HepG2 (cell line): ENCODE measurements around the gene TIMELESS. TPM values are rescaled to one million over a fixed set of nuclear protein-coding genes. Genes with fewer than 3 reads are reported as not detected.
A peak's percentile ranks its signal among the peaks of the same experiment; 100 is the strongest.

Experiments used
- ARNT2 ChIP-seq: sonication (generic); formaldehyde crosslinking; IDR thresholded peaks from 2 replicates; pipeline ENCODE4 v1.8.0; 2022; ENCODE audit warnings: mild to moderate bottlenecking, low read depth, missing genetic modification reagents, moderate library complexity
- ATF7 ChIP-seq, 2 experiments: fragments of 450-650 bp in 1 of 2; sonication (generic) in 1 of 2; formaldehyde crosslinking in 1 of 2; IDR thresholded peaks; 2 replicates each; pipeline versions ENCODE4 v1.4.0 to v1.6.1; 2016 to 2020; ENCODE audit warnings: antibody characterized with exemption in 1 of 2, mild to moderate bottlenecking in 1 of 2, missing genetic modification reagents in 1 of 2
- DR1 ChIP-seq: sonication (generic); formaldehyde crosslinking; IDR thresholded peaks from 2 replicates; pipeline ENCODE4 v1.8.0; 2021; ENCODE audit warnings: mild to moderate bottlenecking, missing genetic modification reagents, inconsistent platforms
- ELF1 ChIP-seq: sonication (generic); formaldehyde crosslinking; IDR thresholded peaks from 2 replicates; pipeline ENCODE4 v1.4.0; 2020; ENCODE audit warnings: missing genetic modification reagents
- MXI1 ChIP-seq: IDR thresholded peaks from 3 replicates; pipeline ENCODE4 v1.6.1; 2012; ENCODE audit warnings: low read depth, low read length, inconsistent platforms, borderline replicate concordance
- TCF7L2 ChIP-seq: IDR thresholded peaks from 2 replicates; pipeline ENCODE4 v1.6.1; 2011; ENCODE audit warnings: mild to moderate bottlenecking, low read depth, low read length, moderate library complexity
- U2AF2 ChIP-seq: fragments of 200-400 bp; formaldehyde crosslinking; IDR thresholded peaks from 2 replicates; pipeline ENCODE4 v1.6.1; 2017; ENCODE audit warnings: low read depth, mild to moderate bottlenecking, low read length
- ZNF160 ChIP-seq: sonication (generic); formaldehyde crosslinking; IDR thresholded peaks from 2 replicates; pipeline ENCODE4 v1.8.0; 2022; ENCODE audit warnings: mild to moderate bottlenecking, inconsistent platforms, missing genetic modification reagents
- polyA plus RNA-seq, 8 experiments: library from polyadenylated mRNA; depleted of rRNA in 3 of 8; stranded (reverse) in 7 of 8; unstranded in 1 of 8; fragments of >200 nt; fragmentation: Illumina TruSeq in 4 of 8; extraction: Trizol in 4 of 8; gene quantifications; 2 replicates each; pipeline versions ENCODE4 v1.2.1 to v1.2.3, GENCODE V29; 2011 to 2016; ENCODE audit warnings: low read depth in 4 of 8, missing spikeins in 1 of 8, mixed read lengths in 1 of 8; ENCODE audit not compliant: insufficient read depth in 1 of 8
- total RNA-seq, 5 experiments: library from RNA; depleted of rRNA; stranded (reverse); fragments of >200 nt; fragmentation: Illumina TruSeq; extraction: Trizol; gene quantifications; 2 replicates each; pipeline ENCODE4 v1.2.3, GENCODE V29; 2016; ENCODE audit warnings: low read depth in 1 of 5
- TF ChIP-seq, protein P1 (sequence below): IDR thresholded peaks from 2 replicates; pipeline ENCODE4 v1.6.1; 2016; ENCODE audit warnings: low read depth
- TF ChIP-seq, protein P2 (sequence below), 2 experiments: IDR thresholded peaks; 2 replicates each; pipeline ENCODE4 v1.6.1; 2011 to 2012; ENCODE audit warnings: low read length in 2 of 2, borderline replicate concordance in 1 of 2, low read depth in 1 of 2, mild to moderate bottlenecking in 1 of 2, moderate library complexity in 1 of 2
- TF ChIP-seq, protein P3 (sequence below): sonication (generic); formaldehyde crosslinking; IDR thresholded peaks from 2 replicates; pipeline ENCODE4 v1.4.0; 2020; ENCODE audit warnings: missing genetic modification reagents
- TF ChIP-seq, protein P4 (sequence below): IDR thresholded peaks from 2 replicates; pipeline ENCODE4 v1.6.1; 2012; ENCODE audit warnings: low read depth, low read length, improper control_type of control experiment
- TF ChIP-seq, protein P5 (sequence below): sonication (generic); formaldehyde crosslinking; IDR thresholded peaks from 2 replicates; pipeline ENCODE4 v1.8.0; 2022; ENCODE audit warnings: missing genetic modification reagents, mild to moderate bottlenecking, moderate library complexity, borderline replicate concordance

Gene TIMELESS
- total and polyA plus RNA-seq, 2 of the 13 experiments (the other 11 are each of a cell fraction or from before 2014, with no cell fraction given): 4.0 to 20.3 TPM

DNA sequence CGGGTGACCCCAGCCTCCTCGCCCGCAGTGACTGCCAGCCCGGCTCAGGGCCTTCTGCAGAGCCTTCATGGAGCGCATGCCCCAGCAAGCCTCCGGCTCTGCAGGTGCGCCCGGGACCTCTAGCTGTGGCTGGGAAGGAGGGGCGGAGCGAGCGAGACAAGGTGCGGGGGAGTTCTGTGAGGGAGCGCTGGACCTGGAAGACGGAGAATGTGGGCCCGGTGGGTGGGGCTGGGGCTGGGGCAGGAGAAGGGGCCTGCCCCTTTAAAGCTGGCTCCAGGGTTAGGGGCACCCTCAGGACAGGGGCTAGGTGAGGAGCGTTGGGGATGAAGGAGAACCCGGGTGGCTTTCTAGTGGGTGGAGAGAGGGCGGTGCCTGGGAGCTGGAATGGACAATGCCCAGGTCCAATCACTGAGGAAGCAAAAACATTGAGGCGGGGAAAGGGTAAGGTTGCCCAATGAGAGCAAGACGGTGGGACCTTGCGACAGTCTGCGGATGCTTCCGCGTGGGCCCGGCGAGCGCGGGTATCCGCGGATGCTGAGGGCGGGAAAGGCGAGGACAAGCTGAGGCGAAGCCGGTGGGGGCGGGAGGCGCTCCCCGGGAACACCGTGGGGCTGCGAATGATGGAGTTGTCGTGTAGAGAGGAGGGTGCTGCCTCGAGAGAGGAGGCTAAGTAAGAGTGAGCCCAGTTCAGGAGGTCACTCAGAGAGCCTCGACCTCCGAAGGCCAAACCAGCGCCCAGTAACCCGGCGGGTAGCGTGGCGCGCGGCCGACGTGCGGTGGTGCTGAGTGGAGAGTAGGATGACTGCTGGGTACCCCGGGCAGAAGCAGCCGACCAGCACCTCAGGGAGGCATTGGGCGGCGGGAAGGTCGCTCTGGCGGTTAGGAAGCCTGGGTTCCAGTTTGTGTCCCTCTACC lies 39.1 kb upstream of the TIMELESS start, which contains the start of gene GLS2 (continued):
- TF ChIP-seq ARNT2 (CRISPR knock-in tag) (peak; percentile 95), ELF1 (CRISPR knock-in tag) (peak; percentile 42; the same call in 1 of the 2 replicates), TCF7L2 (no peak), MXI1 (0 out of 3 replicates have a peak, but pooled peaks have one; percentile 18), DR1 (CRISPR knock-in tag) (peak; percentile 61; the same call in 1 of the 2 replicates), ATF7 (IDR thresholded peaks at IDR 0.05) (no peak), ATF7 (CRISPR knock-in tag; IDR thresholded peaks at IDR 0.05) (peak; percentile 55; the same call in 1 of the 2 replicates), ZNF160 (CRISPR knock-in tag) (peak; percentile 72; the same call in 1 of the 2 replicates), U2AF2 (no peak)
- TF ChIP-seq, protein P1, sequence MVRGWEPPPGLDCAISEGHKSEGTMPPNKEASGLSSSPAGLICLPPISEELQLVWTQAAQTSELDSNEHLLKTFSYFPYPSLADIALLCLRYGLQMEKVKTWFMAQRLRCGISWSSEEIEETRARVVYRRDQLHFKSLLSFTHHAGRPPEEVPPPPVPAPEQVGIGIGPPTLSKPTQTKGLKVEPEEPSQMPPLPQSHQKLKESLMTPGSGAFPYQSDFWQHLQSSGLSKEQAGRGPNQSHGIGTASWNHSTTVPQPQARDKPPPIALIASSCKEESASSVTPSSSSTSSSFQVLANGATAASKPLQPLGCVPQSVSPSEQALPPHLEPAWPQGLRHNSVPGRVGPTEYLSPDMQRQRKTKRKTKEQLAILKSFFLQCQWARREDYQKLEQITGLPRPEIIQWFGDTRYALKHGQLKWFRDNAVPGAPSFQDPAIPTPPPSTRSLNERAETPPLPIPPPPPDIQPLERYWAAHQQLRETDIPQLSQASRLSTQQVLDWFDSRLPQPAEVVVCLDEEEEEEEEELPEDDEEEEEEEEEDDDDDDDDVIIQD (CRISPR knock-in tag): no peak
- TF ChIP-seq, protein P2, sequence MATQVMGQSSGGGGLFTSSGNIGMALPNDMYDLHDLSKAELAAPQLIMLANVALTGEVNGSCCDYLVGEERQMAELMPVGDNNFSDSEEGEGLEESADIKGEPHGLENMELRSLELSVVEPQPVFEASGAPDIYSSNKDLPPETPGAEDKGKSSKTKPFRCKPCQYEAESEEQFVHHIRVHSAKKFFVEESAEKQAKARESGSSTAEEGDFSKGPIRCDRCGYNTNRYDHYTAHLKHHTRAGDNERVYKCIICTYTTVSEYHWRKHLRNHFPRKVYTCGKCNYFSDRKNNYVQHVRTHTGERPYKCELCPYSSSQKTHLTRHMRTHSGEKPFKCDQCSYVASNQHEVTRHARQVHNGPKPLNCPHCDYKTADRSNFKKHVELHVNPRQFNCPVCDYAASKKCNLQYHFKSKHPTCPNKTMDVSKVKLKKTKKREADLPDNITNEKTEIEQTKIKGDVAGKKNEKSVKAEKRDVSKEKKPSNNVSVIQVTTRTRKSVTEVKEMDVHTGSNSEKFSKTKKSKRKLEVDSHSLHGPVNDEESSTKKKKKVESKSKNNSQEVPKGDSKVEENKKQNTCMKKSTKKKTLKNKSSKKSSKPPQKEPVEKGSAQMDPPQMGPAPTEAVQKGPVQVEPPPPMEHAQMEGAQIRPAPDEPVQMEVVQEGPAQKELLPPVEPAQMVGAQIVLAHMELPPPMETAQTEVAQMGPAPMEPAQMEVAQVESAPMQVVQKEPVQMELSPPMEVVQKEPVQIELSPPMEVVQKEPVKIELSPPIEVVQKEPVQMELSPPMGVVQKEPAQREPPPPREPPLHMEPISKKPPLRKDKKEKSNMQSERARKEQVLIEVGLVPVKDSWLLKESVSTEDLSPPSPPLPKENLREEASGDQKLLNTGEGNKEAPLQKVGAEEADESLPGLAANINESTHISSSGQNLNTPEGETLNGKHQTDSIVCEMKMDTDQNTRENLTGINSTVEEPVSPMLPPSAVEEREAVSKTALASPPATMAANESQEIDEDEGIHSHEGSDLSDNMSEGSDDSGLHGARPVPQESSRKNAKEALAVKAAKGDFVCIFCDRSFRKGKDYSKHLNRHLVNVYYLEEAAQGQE (IDR thresholded peaks at IDR 0.05; ENCODE audit: borderline replicate concordance in 1 of 2, low read depth in 1 of 2, low read length in 2 of 2): no peak
- TF ChIP-seq, protein P3, sequence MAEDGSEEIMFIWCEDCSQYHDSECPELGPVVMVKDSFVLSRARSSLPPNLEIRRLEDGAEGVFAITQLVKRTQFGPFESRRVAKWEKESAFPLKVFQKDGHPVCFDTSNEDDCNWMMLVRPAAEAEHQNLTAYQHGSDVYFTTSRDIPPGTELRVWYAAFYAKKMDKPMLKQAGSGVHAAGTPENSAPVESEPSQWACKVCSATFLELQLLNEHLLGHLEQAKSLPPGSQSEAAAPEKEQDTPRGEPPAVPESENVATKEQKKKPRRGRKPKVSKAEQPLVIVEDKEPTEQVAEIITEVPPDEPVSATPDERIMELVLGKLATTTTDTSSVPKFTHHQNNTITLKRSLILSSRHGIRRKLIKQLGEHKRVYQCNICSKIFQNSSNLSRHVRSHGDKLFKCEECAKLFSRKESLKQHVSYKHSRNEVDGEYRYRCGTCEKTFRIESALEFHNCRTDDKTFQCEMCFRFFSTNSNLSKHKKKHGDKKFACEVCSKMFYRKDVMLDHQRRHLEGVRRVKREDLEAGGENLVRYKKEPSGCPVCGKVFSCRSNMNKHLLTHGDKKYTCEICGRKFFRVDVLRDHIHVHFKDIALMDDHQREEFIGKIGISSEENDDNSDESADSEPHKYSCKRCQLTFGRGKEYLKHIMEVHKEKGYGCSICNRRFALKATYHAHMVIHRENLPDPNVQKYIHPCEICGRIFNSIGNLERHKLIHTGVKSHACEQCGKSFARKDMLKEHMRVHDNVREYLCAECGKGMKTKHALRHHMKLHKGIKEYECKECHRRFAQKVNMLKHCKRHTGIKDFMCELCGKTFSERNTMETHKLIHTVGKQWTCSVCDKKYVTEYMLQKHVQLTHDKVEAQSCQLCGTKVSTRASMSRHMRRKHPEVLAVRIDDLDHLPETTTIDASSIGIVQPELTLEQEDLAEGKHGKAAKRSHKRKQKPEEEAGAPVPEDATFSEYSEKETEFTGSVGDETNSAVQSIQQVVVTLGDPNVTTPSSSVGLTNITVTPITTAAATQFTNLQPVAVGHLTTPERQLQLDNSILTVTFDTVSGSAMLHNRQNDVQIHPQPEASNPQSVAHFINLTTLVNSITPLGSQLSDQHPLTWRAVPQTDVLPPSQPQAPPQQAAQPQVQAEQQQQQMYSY (CRISPR knock-in tag): peak; percentile 45; the same call in 1 of the 2 replicates
- TF ChIP-seq, protein P4, sequence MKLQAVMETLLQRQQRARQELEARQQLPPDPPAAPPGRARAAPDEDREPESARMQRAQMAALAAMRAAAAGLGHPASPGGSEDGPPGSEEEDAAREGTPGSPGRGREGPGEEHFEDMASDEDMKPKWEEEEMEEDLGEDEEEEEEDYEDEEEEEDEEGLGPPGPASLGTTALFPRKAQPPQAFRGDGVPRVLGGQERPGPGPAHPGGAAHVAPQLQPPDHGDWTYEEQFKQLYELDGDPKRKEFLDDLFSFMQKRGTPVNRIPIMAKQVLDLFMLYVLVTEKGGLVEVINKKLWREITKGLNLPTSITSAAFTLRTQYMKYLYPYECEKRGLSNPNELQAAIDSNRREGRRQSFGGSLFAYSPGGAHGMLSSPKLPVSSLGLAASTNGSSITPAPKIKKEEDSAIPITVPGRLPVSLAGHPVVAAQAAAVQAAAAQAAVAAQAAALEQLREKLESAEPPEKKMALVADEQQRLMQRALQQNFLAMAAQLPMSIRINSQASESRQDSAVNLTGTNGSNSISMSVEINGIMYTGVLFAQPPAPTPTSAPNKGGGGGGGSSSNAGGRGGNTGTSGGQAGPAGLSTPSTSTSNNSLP: no peak
- TF ChIP-seq, protein P5, sequence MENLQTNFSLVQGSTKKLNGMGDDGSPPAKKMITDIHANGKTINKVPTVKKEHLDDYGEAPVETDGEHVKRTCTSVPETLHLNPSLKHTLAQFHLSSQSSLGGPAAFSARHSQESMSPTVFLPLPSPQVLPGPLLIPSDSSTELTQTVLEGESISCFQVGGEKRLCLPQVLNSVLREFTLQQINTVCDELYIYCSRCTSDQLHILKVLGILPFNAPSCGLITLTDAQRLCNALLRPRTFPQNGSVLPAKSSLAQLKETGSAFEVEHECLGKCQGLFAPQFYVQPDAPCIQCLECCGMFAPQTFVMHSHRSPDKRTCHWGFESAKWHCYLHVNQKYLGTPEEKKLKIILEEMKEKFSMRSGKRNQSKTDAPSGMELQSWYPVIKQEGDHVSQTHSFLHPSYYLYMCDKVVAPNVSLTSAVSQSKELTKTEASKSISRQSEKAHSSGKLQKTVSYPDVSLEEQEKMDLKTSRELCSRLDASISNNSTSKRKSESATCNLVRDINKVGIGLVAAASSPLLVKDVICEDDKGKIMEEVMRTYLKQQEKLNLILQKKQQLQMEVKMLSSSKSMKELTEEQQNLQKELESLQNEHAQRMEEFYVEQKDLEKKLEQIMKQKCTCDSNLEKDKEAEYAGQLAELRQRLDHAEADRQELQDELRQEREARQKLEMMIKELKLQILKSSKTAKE (CRISPR knock-in tag): no peak
